H1 (cell line): Measurements from ENCODE around the gene BRMS1. TPM values are rescaled to one million over a fixed set of nuclear protein-coding genes. Genes with fewer than 3 reads are reported as not detected.

Source experiments
- CTCF ChIA-PET: fragments of 300-600 bp; sonication (Branson Sonifier 250); formaldehyde crosslinking; loops from one replicate; lab custom pipeline; 2021; ENCODE audit not compliant: partially characterized antibody; lab: Charles Lee
- POLR2A ChIA-PET: fragments of 300-600 bp; sonication (Branson Sonifier 250); formaldehyde crosslinking; loops from one replicate; lab custom pipeline; 2021; ENCODE audit warnings: inconsistent platforms; ENCODE audit not compliant: partially characterized antibody; lab: Charles Lee
- DNase-seq, 2 experiments: peaks; one replicate each; pipeline versions ENCODE4 v3.0.0 to v3.0.0-alpha.2; 2010 to 2022; ENCODE audit warnings: low spot score in 2 of 2, low read depth in 1 of 2, mixed read lengths in 1 of 2
- FAIRE-seq: peaks from 2 replicates; lab custom pipeline; 2011; peaks lifted over from hg19 to GRCh38; lab: Jason Lieb, UNC
- H2AFZ ChIP-seq: 2 replicates; pipeline ENCODE4 v1.8.1; 2012; ENCODE audit warnings: low read length, inconsistent platforms
- H2AK5ac ChIP-seq: 2 replicates; pipeline ENCODE4 v1.6.1; 2013; ENCODE audit warnings: low read depth, low read length
- H2BK120ac ChIP-seq: replicated peaks from 2 replicates; pipeline ENCODE3; 2013; ENCODE audit warnings: low read depth, low read length, inconsistent platforms
- H2BK12ac ChIP-seq: 2 replicates; pipeline ENCODE4 v1.6.1; 2013; ENCODE audit warnings: low read depth, low read length
- H2BK15ac ChIP-seq: 2 replicates; pipeline ENCODE4 v1.6.1; 2013; ENCODE audit warnings: low read length
- H2BK20ac ChIP-seq: 2 replicates; pipeline ENCODE4 v1.6.1; 2013; ENCODE audit warnings: low read length
- H2BK5ac ChIP-seq: 2 replicates; pipeline ENCODE4 v1.6.1; 2013; ENCODE audit warnings: low read depth, low read length
- H3K14ac ChIP-seq: 2 replicates; pipeline ENCODE4 v1.6.1; 2013; ENCODE audit warnings: inconsistent platforms; ENCODE audit not compliant: insufficient read length
- H3K18ac ChIP-seq: 2 replicates; pipeline ENCODE4 v1.6.1; 2013; ENCODE audit warnings: low read length; ENCODE audit errors: extremely low read depth
- H3K23ac ChIP-seq: 2 replicates; pipeline ENCODE4 v1.6.1; 2013; ENCODE audit warnings: inconsistent platforms; ENCODE audit not compliant: insufficient read length
- H3K23me2 ChIP-seq: 2 replicates; pipeline ENCODE4 v1.6.1; 2013; ENCODE audit warnings: low read depth, low read length
- H3K27ac ChIP-seq: 2 replicates; pipeline ENCODE4 v1.6.1; 2011; ENCODE audit warnings: low read depth, low read length, inconsistent platforms
- H3K27me3 ChIP-seq, 4 experiments: replicated peaks in 1 of 4; 1 replicate in 1 of 4; 2 replicates in 3 of 4; pipeline versions ENCODE4 v1.6.1 to v1.8.1; 2011 to 2013; ENCODE audit warnings: low read length in 3 of 4, mild to moderate bottlenecking in 3 of 4, inconsistent platforms in 2 of 4, mixed read lengths in 2 of 4, moderate library complexity in 1 of 4; ENCODE audit not compliant: control insufficient read depth in 3 of 4, insufficient read depth in 3 of 4; ENCODE audit errors: extremely low read depth in 1 of 4
- H3K36me3 ChIP-seq, 4 experiments: 2 replicates each; pipeline versions ENCODE4 v1.6.1 to v1.8.1; 2011 to 2013; ENCODE audit warnings: mild to moderate bottlenecking in 4 of 4, low read length in 3 of 4, moderate library complexity in 2 of 4, control low read depth in 1 of 4, inconsistent platforms in 1 of 4; ENCODE audit not compliant: insufficient read depth in 4 of 4, control insufficient read depth in 2 of 4
- H3K4ac ChIP-seq: replicated peaks from 2 replicates; pipeline ENCODE3; 2013; ENCODE audit warnings: low read length, low read depth, mixed read lengths, inconsistent platforms; ENCODE audit not compliant: insufficient read length
- H3K4me1 ChIP-seq, 4 experiments: replicated peaks in 1 of 4; 1 replicate in 1 of 4; 2 replicates in 3 of 4; pipeline versions ENCODE4 v1.6.1 to v1.8.1; 2011 to 2013; ENCODE audit warnings: low read length in 3 of 4, inconsistent platforms in 2 of 4, mixed read lengths in 1 of 4; ENCODE audit not compliant: insufficient read depth in 4 of 4, control insufficient read depth in 3 of 4
- H3K4me2 ChIP-seq, 2 experiments: 2 replicates each; pipeline versions ENCODE4 v1.6.1 to v1.8.1; 2011 to 2013; ENCODE audit warnings: low read depth in 2 of 2, low read length in 2 of 2, control low read depth in 1 of 2, inconsistent platforms in 1 of 2, mild to moderate bottlenecking in 1 of 2; ENCODE audit not compliant: insufficient read depth in 1 of 2
- H3K4me3 ChIP-seq, 4 experiments: fragments of 200-600, 300-600 bp in 1 of 4; sonication (generic), shearing (Covaris generic), sonication (Bioruptor Twin) in 1 of 4; 2 replicates each; pipeline versions ENCODE4 v1.5.1 to v1.8.1; 2011 to 2016; ENCODE audit warnings: low read length in 4 of 4, low read depth in 3 of 4, control low read depth in 2 of 4, inconsistent platforms in 2 of 4, mild to moderate bottlenecking in 2 of 4, mixed read lengths in 1 of 4, moderate library complexity in 1 of 4; ENCODE audit not compliant: insufficient read depth in 2 of 4; ENCODE audit errors: extremely low read depth in 1 of 4
- H3K56ac ChIP-seq: replicated peaks from 2 replicates; pipeline ENCODE3; 2013; ENCODE audit warnings: low read depth, mild to moderate bottlenecking, mixed read lengths, low read length, inconsistent platforms; ENCODE audit not compliant: insufficient read length
- H3K79me1 ChIP-seq: 2 replicates; pipeline ENCODE4 v1.6.1; 2013; ENCODE audit warnings: low read depth, low read length, control low read depth
- H3K79me2 ChIP-seq, 2 experiments: 2 replicates each; pipeline versions ENCODE4 v1.6.1 to v1.8.1; 2012 to 2013; ENCODE audit warnings: low read length in 2 of 2, mild to moderate bottlenecking in 2 of 2, inconsistent platforms in 1 of 2; ENCODE audit not compliant: insufficient read depth in 2 of 2, control insufficient read depth in 1 of 2
- H3K9ac ChIP-seq, 4 experiments: replicated peaks in 1 of 4; 1 replicate in 1 of 4; 2 replicates in 3 of 4; pipeline versions ENCODE4 v1.6.1 to v1.8.1; 2011 to 2013; ENCODE audit warnings: low read depth in 3 of 4, low read length in 3 of 4, control low read depth in 2 of 4, mild to moderate bottlenecking in 2 of 4, moderate library complexity in 2 of 4, inconsistent platforms in 1 of 4; ENCODE audit errors: extremely low read depth in 1 of 4
- H3K9me3 ChIP-seq, 2 experiments: 2 replicates each; pipeline versions ENCODE4 v1.6.1 to v1.8.1; 2012 to 2013; ENCODE audit warnings: mild to moderate bottlenecking in 2 of 2, moderate library complexity in 2 of 2, control low read depth in 1 of 2, inconsistent platforms in 1 of 2, low read depth in 1 of 2, low read length in 1 of 2, mixed read lengths in 1 of 2; ENCODE audit not compliant: insufficient read depth in 2 of 2
- H4K20me1 ChIP-seq, 2 experiments: replicated peaks in 1 of 2; 2 replicates each; pipeline versions ENCODE3 to v1.8.1; 2011 to 2013; ENCODE audit warnings: inconsistent platforms in 2 of 2, low read length in 2 of 2, mild to moderate bottlenecking in 1 of 2; ENCODE audit not compliant: insufficient read depth in 2 of 2, control insufficient read depth in 1 of 2
- H4K5ac ChIP-seq: 2 replicates; pipeline ENCODE4 v1.6.1; 2013; ENCODE audit warnings: low read length, low read depth, mixed read lengths, inconsistent platforms; ENCODE audit not compliant: insufficient read length
- H4K8ac ChIP-seq: 2 replicates; pipeline ENCODE4 v1.8.0; 2013; ENCODE audit warnings: mild to moderate bottlenecking, moderate library complexity, low read length, inconsistent platforms; ENCODE audit not compliant: insufficient read depth; ENCODE audit errors: extremely low read depth
- H4K91ac ChIP-seq: replicated peaks from 2 replicates; pipeline ENCODE3; 2013; ENCODE audit warnings: low read length, mixed read lengths, inconsistent platforms; ENCODE audit not compliant: insufficient read length
- CEBPB ChIP-seq: IDR thresholded peaks from 2 replicates; pipeline ENCODE4 v1.6.1; 2012; ENCODE audit warnings: low read depth, low read length
- CHD1 ChIP-seq: IDR thresholded peaks from 2 replicates; pipeline ENCODE4 v1.6.1; 2012; ENCODE audit warnings: low read depth, low read length, improper control_type of control experiment
- CREB1 ChIP-seq: IDR thresholded peaks from 2 replicates; pipeline ENCODE4 v1.6.1; 2012; ENCODE audit warnings: inconsistent platforms
- CTCF ChIP-seq, 3 experiments: IDR thresholded peaks; 1 replicate in 2 of 3; 2 replicates in 1 of 3; pipeline versions ENCODE4 v1.5.1 to v1.6.1; 2011; ENCODE audit warnings: low read length in 3 of 3, mild to moderate bottlenecking in 3 of 3, inconsistent platforms in 2 of 3, low read depth in 1 of 3, moderate library complexity in 1 of 3; ENCODE audit not compliant: insufficient read depth in 1 of 3; ENCODE audit errors: control extremely low read depth in 1 of 3
- GTF2F1 ChIP-seq: IDR thresholded peaks from 2 replicates; pipeline ENCODE4 v1.6.1; 2012; ENCODE audit warnings: low read depth, low read length, improper control_type of control experiment, borderline replicate concordance
- ZNF274 ChIP-seq: IDR thresholded peaks from 2 replicates; pipeline ENCODE4 v1.7.0; 2012; ENCODE audit warnings: low read length, borderline replicate concordance; ENCODE audit errors: extremely low read depth
- WGBS, 2 experiments: shearing (Covaris generic) in 1 of 2; methylation state at CpG; one replicate each; pipeline versions ENCODE4 v1.1.6 to v1.1.7; 2013 to 2015; ENCODE audit warnings: low lambda C conversion rate in 2 of 2, mixed read lengths in 2 of 2, inconsistent platforms in 1 of 2, low coverage in 1 of 2, missing lambda C conversion rate in 1 of 2; ENCODE audit not compliant: insufficient replicate concordance in 2 of 2, insufficient coverage in 1 of 2, insufficient read length in 1 of 2; ENCODE audit errors: extremely low coverage in 1 of 2, missing lambda C conversion rate in 1 of 2; 5-methylcytosine and 5-hydroxymethylcytosine counted together
- polyA plus RNA-seq, 7 experiments: library from polyadenylated mRNA; depleted of rRNA in 3 of 7; stranded (reverse) in 5 of 7; unstranded in 2 of 7; fragments of >200 nt in 5 of 7; fragments of 200-250 nt in 2 of 7; gene quantifications; 1 replicate in 5 of 7; 2 replicates in 1 of 7; 4 replicates in 1 of 7; pipeline versions ENCODE4 v1.2.1 to v1.2.3, GENCODE V29; 2011 to 2013; ENCODE audit warnings: missing spikeins in 2 of 7, mixed read lengths in 2 of 7
- total RNA-seq: library from RNA; stranded (reverse); fragmentation: NEBNext Ultra II Directional; extraction: Animal tissue kit (Norgen Biotek cat#: 25700); gene quantifications from 2 replicates; pipeline ENCODE4 v1.2.1, GENCODE V29; 2021

Gene BRMS1
- total and polyA plus RNA-seq, 2 of the 8 experiments (the other 6 are each of a cell fraction or from before 2014, with no cell fraction given), result 39.2 to 46.1 TPM

- Histone ChIP-seq H3K56ac (no peak overlapping the region), H4K8ac (no peak overlapping the region), H2BK20ac (no peak overlapping the region), H2BK12ac (peak overlapping the region; percentile 39; the same call in 1 of the 2 replicates), H3K23me2 (peaks cover 8% of the 10 kb centered on the region; the same call in 1 of the 2 replicates), H3K79me2 (no peaks in the 10 kb centered on the region), H2BK120ac (no peak overlapping the region), H2AK5ac (no peak overlapping the region), H3K27me3 (peaks cover 2 to 30% (median 18%) of the 10 kb centered on the region in 4 experiments), H4K20me1 (peaks cover 2 to 5% of the 10 kb centered on the region in 2 experiments), H3K4me2 (no peak overlapping the region), H3K36me3 (no peaks in the 10 kb centered on the region), H3K14ac (no peak overlapping the region), H3K27ac (no peak overlapping the region), H3K9ac (no peak overlapping the region), H4K91ac (no peak overlapping the region), H2BK15ac (no peak overlapping the region), H2AFZ (no peak overlapping the region), H3K23ac (no peak overlapping the region), H3K4ac (no peak overlapping the region), H3K18ac (no peak overlapping the region), H2BK5ac (no peak overlapping the region), H3K4me3 (no peak overlapping the region), H3K4me1 (peaks cover 2 to 24% (median 8%) of the 10 kb centered on the region in 4 experiments; a peak in 6 of 7 replicates), H3K79me1 (0 out of 2 replicates have a peak, but pooled peaks cover 2% of the 10 kb centered on the region), H4K5ac (no peak overlapping the region), H3K9me3 (no peaks in the 10 kb centered on the region)
- 93% methylated on average over 75 of the region's 123 CpGs; no CpG with 5 or more reads in 1 of the 2 experiments for WGBS, 2 experiments
- FAIRE-seq (no peak), DNase-seq (no peak)
- ChIA-PET POLR2A (interaction anchor here (0.5 to 4.0 kb wide), 3 partner anchors 8 to 17 kb away, joined by 3 to 16 read pairs (median 3); no protein-coding TSS in a partner anchor), CTCF (interaction anchor here (1.0 to 1.6 kb wide), 5 partner anchors 16 to 46 kb away, joined by 3 to 6 read pairs (median 3); partner anchors contain the start of gene RAB1B)
- TF ChIP-seq CREB1 (no peak), ZNF274 (no peak), CEBPB (no peak), GTF2F1 (no peak), CTCF (IDR thresholded peaks at IDR 0.05; ENCODE audit: control extremely low read depth in 1 of 3, insufficient read depth in 1 of 3, low read depth in 1 of 3, low read length in 3 of 3) (no peak), CHD1 (no peak)
These were observed 50.0 kb downstream of the BRMS1 start for GRCh38 chr11:66294626-66295620.
